ENCODE measurements around the gene ADAM8.
"Not testable (repeated sequence)": the region's sequence is repeated elsewhere in the genome, so short reads cannot be mapped to it uniquely, and the experiment has no call there.

The ADAM8 gene

DNA sequence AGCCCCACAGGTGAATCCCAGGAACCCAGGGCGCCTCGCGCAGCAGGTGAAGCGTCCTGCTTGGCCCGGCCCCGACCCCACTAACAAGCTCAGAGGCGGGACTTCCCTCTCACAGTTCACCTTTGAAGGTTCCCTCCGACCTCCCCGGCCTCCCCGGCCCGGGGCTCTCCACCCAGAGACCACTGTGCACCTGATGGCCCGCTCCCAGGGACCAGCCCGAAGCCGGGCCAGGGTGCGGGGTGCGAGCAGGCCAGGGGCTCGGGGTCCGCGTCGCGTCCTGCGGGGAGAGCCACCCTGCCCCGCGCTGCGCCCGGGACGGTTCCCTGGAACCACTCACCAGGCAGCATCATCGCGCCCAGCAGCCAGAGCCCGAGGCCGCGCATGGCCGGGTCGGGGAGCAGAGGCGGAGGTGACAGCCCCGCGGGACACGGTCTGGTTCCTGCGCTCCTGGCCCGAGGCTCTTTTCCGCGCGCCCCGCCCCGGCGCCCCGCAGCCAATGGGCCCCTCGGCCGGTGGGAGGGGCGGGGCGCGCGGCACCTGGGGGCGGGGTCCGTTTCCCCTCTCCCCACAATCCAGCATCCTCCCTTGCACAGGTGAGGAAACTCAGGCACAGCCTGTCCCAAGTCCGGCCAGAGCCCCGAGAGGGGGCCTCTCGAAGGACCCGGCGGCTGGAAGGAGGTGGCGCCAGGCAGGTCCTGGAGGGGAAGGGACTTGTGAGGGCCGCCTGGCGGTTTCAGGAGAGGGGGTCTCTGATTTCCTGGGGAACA, at the start of gene ADAM8:
ADAM8 (minus strand) TSS at position 434 of the 767 bp plus-strand sequence; CDS start at position 383, 51 bp downstream.
- DNase-seq (ENCODE audit: low read depth): no peak
- TF ChIP-seq, protein P1, sequence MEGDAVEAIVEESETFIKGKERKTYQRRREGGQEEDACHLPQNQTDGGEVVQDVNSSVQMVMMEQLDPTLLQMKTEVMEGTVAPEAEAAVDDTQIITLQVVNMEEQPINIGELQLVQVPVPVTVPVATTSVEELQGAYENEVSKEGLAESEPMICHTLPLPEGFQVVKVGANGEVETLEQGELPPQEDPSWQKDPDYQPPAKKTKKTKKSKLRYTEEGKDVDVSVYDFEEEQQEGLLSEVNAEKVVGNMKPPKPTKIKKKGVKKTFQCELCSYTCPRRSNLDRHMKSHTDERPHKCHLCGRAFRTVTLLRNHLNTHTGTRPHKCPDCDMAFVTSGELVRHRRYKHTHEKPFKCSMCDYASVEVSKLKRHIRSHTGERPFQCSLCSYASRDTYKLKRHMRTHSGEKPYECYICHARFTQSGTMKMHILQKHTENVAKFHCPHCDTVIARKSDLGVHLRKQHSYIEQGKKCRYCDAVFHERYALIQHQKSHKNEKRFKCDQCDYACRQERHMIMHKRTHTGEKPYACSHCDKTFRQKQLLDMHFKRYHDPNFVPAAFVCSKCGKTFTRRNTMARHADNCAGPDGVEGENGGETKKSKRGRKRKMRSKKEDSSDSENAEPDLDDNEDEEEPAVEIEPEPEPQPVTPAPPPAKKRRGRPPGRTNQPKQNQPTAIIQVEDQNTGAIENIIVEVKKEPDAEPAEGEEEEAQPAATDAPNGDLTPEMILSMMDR (IDR thresholded peaks at IDR 0.05; ENCODE audit: control insufficient read depth, extremely low read depth, insufficient read depth): no peak
- H3K4me3 ChIP-seq (ENCODE audit: low read depth, low read length): no peak within 1 kb of the TSS

DNA sequence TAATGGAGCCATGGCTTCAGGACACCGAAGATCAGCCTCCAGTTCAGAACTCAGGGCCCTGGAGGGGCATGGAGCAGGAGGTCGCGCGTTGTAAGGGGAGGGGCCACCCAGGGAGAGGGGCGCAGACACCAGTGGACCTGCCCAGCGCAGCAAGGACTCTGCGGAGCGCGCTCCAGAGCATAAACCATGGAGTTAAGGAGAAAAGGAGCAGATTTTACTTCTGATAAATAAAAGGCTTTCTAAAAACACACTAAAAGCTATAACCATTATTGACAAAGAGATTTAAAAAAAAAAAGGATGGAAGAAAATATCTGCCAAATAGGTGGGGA, 49.5 kb upstream of the ADAM8 start:
- TF ChIP-seq, protein P1 (IDR thresholded peaks at IDR 0.05; ENCODE audit: control insufficient read depth, extremely low read depth, insufficient read depth): no peak
- no peak for DNase-seq (ENCODE audit: low read depth)
- no peak overlapping the region for H3K4me3 ChIP-seq (ENCODE audit: low read depth, low read length)

DNA sequence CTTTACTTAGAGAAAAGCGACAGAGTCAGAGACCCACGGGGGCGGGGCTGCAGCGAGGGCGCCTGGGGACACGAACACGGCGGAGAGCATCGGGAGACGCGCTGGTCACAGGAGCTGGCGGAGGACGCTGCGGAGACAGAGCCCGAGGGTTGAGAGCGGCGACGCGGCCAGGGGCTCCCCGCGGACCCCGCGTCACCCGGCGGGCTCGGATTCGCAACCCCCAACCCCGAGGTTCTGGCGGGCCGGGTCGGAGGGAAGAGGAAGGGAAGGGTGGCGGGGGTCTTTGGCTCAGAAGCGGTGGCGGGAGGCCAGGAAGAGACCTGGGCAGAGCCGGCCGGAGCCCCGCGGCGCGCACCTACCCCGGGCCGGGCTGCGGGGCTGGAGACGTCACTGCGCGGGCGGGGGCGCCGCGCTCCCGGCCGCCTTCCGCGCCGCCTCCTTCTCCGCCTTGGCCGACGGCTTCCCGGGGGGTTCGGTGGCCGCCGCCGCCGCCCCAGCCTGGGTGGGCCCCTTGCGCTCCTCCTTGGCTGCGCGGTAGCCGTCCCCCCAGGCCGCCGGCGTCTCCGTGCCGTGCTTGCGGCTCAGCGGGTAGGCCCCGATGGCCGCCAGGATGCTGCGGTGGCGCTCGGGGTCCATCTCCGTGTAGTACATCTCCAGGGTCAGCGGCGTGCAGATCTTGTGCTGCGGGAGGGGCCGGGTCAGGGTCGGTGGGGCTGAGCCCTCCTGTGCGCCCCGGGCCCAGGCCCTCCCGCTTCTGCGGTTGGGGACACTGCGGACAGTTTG, 49.0 kb upstream of the ADAM8 start:
- H3K4me3 ChIP-seq (ENCODE audit: low read depth, low read length): peak overlapping the region; percentile 23; the same call in 1 of the 2 replicates
- no peak for DNase-seq (ENCODE audit: low read depth)
- TF ChIP-seq, protein P1 (IDR thresholded peaks at IDR 0.05; ENCODE audit: control insufficient read depth, extremely low read depth, insufficient read depth): no peak

DNA sequence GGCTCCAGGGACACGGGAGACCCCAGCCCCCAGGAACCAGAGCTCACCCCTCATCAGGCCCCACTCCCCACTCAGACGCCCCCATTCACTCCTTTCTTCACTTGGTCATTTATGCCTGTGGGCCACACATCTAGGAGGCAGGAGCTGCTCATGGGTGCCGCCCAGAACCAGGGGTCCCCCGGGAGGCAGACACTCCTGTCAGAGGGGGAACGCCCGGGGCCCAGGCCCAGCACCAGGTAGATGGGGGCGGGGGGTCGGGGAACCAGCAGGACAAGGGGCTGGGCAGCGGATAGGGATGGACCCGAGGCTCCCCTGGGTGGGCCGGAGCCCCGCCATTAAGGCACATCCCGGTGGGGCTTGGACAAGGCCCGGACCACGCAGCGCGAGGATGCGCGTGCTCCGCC, 48.2 kb upstream of the ADAM8 start:
- DNase-seq (ENCODE audit: low read depth): no peak
- TF ChIP-seq, protein P1 (IDR thresholded peaks at IDR 0.05; ENCODE audit: control insufficient read depth, extremely low read depth, insufficient read depth): no peak
- peak overlapping the region; percentile 23; the same call in 1 of the 2 replicates for H3K4me3 ChIP-seq (ENCODE audit: low read depth, low read length)

DNA sequence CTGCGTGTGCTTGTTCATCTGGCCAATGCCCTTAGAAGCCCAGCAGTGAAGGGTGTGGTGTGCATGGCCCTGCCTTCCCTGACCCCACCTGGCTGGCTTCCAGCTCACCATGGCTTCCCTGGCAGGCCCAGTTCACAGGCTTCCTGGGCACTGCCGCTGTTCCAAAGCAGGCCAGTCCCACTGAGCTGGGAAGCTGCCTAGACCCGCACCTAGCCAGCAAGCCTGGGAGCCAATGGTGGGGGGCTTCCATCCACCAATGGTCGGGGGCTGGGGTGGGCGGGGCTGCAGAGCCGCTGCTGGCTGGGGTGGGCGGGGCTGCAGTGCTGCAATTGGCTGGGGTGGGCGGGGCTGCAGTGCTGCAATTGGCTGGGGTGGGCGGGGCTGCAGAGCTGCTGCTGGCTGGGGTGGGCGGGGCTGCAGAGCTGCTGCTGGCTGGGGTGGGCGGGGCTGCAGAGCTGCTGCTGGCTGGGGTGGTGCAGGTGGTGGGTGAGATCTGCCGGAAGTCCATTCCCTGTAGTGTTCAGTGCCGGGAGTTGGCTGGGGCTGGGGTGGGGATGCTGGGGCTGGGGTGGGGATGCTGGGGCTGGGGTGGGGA, 47.6 kb upstream of the ADAM8 start:
- DNase-seq (ENCODE audit: low read depth): no peak
- no peak overlapping the region for H3K4me3 ChIP-seq (ENCODE audit: low read depth, low read length)
- TF ChIP-seq, protein P1 (IDR thresholded peaks at IDR 0.05; ENCODE audit: control insufficient read depth, extremely low read depth, insufficient read depth): no peak

DNA sequence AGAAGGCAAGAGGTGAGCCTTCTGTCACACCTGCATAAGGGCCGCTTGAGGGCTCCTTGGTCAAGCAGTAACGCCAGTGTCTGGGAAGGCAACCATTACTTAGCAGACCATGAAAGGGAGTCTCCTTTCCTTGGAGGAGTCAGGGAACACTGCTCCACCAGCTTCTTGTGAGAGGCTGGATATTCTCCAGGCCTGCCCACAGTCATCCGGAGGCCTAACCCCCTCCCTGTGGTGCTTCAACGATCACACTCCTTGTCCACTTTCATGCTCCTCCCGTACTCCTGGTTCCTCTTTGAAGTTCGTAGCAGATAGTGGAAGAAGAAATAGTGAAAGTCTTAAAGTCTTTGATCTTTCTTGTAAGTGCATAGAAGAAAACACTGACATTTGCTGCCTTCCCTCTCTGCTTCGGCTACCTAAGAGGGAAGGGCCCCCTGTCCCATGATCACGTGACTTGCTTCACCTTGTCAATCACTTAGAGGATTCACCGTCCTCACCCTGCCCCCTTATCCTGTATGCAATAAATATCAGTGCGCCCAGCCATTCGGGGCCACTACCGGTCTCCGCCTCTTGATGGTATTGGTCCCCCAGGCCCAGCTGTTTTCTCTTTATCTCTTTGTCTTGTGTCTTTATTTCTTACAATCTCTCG, 45.5 kb upstream of the ADAM8 start:
- not testable (repeated sequence) for H3K4me3 ChIP-seq (ENCODE audit: low read depth, low read length); DNase-seq (ENCODE audit: low read depth)

DNA sequence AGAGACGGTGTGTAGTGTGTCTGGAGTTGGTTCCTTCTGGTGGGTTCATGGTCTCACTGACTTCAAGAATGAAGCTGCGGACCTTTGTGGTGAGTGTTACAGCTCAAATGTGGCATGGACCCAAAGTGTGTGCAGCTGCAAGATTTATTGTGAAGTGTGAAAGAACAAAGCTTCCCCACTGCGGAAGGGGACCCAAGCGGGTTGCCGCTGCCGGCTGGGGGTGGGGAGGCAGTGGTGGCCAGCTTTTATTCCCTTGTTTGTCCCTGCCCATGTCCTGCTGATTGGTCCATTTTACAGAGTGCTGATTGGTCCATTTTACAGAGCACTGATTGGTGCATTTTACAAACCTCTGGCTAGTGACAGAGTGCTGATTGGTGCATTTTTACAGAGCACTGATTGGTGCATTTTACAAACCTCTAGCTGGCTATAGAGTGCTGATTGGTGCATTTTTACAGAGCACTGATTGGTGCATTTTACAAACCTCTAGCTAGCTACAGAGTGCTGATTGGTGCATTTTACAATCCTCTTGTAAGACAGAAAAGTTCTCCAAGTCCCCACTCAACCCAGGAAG, 44.3 kb upstream of the ADAM8 start:
- DNase-seq (ENCODE audit: low read depth); H3K4me3 ChIP-seq (ENCODE audit: low read depth, low read length): not testable (repeated sequence)
